GM19193 (cell line): ENCODE results near the gene TCF7L2.

Experiments
- POLR2A ChIP-seq: IDR thresholded peaks from 4 replicates; pipeline ENCODE4 v1.6.1; 2011; ENCODE audit not compliant: insufficient read depth, insufficient read length; ENCODE audit errors: extremely low read depth

TCF7L2 gene

DNA sequence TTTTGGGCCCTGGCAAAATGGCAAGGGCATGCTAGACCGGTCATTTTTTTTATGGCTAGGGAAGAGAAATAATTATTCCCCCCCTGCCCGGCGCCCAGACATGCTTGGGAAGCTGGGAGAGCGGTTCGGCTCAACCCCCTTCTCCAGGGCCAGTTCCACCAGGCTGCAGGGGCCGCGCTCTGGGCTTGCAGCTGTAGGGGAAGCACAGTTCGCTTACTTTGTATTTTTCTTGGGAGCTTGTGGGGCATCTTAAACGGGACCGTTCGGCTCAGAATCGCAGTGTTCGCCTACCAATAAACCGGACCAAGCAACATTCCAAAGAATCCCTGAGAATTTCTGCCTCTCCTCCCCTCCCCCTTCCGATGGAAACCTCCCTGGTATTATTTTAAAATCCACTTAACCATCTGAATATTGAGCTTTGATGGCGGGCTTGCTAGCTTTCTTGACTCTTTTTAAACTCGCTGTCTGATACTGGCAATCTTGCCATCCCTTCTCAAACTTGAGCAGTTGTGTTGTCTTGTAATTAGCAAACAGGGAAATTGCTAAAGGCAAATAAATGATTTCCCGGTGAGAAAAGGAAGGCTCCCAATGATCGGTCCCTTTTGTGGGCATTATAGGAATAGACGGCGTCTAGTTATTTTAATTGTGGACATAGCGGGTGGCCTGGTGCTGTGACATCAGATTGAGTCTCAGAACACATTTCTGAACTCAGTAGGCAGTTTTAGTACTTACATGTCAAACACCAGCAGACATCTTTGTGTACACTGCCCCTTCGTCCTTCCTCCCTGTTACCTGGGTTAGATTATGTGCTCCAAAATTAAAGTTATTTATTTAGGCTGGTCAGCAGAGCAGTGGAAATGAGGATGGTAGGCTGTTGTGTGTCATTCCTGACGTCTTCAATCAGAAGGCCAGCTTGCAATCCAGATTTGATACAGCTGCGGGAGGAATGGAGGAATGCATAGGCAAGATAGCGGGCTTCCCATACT is 3.4 kb downstream of the TCF7L2 start:
- TF ChIP-seq POLR2A = no peak

DNA sequence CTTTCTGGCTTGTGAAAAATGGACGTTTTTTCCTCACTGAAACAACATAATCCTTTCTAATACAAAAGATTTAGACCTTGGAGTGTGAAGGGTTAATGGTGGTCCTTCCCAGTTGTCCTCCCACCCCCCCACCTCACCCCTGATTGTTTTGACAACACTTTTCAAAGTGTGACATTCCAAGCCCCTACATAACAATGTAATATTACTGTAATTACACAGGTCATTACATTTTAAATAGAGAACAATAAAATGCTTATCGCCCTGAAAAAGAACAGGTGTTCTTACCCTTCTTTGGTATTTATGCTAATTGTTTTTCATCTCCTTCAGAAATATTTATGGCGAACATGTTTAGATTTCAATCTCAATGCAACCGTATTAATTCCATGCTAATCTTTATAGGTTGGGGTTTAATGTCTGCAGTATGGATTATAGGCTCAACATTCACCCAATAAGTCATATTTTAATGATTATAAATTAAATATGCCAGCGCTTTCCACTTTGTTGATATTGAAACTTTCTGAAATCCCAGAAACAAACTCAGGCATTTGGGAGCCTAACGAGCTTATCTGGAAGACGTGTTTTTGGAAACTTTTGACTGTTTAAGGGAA is 5.0 kb downstream of the TCF7L2 start:
- no peak for TF ChIP-seq POLR2A

- no peak for TF ChIP-seq POLR2A
Observed at GRCh38 chr10:112955582-112956421, 5.8 kb downstream of the TCF7L2 start.

GRCh38 chr10:112956631-112957350 is 6.7 kb downstream of the TCF7L2 start:
- TF ChIP-seq POLR2A = no peak

DNA sequence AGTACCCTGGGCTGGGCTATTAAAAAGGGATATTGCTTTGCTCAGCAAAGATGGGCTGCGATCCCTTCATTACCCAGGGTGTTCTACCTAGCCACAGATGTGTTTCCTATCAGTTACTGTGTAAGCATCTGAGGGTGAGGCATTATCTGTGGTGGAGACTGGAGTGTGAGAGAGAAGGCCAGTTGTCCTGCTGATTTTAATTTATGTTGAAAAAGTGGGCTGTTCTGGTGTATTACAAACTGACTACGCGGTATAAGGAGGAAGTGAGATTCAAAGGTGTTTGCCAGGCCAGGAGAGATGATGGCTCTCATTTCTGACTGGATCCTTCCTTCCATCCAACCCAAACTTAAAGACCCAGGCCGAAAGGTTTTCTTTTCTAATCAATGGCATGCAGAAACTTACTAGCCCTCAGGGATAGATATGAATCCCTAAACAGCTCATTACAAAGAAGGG is 7.6 kb downstream of the TCF7L2 start:
- TF ChIP-seq POLR2A = no peak

- no peak for TF ChIP-seq POLR2A
Observed at GRCh38 chr10:112958275-112958995, 8.4 kb downstream of the TCF7L2 start.

DNA sequence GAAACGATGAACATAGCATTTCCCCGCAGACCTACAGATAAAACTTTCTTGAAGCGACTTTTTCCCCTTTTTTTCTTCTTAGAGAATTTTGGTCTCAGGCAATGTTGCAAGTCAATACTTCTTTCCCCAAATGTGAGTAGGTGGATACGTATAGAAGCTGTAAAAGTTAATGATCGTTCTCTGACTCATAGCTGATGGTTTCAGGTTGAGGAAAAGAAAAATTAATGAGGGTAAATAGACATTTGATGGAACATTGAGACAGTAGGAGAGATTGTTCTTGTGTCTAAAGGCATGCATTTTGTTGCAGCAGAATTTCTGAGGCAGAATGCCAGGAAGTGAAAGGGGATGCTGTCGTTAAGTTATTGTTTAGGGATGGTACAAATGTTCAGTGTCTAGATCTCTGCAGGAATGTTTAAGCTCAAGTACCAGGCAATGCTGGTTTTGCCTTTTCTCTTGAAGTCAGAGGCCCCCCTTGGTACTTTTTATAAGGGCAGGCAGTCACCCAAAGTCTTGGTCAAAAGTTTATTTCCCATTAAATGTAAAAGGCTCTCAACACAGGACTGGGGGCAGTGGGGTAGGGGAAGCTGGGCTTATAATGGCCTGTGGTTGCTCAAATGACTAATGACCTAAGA is 9.3 kb downstream of the TCF7L2 start:
- TF ChIP-seq POLR2A = no peak

DNA sequence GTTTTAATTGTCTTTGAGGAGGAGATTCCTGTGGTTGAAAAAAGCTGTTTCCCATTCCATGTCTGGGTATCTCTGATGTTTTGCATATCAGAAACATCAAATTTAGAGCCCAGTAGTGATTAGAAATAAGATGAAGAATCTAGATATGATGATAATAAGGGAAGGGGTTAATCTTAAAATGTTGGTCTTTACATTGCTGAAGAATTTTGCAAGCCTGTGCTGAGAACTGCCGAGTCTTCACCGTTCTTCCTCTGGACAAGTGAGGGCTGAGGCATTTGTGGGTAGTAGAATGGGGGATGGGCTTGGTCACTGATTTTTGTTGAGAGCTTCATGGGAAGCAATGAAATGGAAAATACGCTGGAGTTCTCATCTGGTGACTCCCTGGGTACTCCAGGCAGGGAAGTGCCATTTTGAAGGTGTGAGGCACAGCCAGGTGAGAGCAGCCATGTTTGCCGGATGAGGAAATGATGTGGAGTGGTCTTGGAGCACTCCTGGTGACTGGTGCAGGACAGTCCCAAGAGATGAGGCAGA is 10.2 kb downstream of the TCF7L2 start:
- no peak for TF ChIP-seq POLR2A

GRCh38 chr10:112961609-112962008 is 11.6 kb downstream of the TCF7L2 start:
- no peak for TF ChIP-seq POLR2A

- TF ChIP-seq POLR2A = no peak
Observed at GRCh38 chr10:112962343-112962742, 12.3 kb downstream of the TCF7L2 start.

GRCh38 chr10:112963835-112964234 is 13.8 kb downstream of the TCF7L2 start:
- TF ChIP-seq POLR2A = no peak

DNA sequence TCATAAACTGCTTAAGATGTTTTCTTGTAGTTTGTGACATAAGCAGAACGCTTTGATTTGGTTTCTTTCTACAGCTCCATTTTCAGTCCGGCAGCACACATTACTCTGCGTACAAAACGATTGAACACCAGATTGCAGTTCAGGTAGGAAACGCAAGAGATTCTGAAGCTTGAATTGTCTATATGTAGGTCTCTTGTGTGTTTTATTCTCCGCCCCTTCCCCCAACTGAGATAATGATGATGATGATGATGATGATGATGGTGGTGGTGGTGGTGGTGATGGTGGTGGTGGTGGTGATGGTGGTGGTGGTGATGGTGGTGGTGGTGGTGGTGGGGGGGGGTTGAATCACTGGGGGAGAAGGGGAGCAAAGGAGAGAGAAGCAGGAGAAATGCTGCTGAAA is 14.4 kb downstream of the TCF7L2 start:
- TF ChIP-seq POLR2A = no peak
